HG02973 (cell line): ENCODE measurements around the gene IPMK.
A peak's percentile ranks its signal among the peaks of the same experiment; 100 is the strongest.
"Not testable (repeated sequence)": the region's sequence is repeated elsewhere in the genome, so short reads cannot be mapped to it uniquely, and the experiment has no call there.

Experiments used
- ATAC-seq: cut with Tn5 transposase; IDR thresholded peaks from one replicate; pipeline ENCODE4 v1.9.1; 2021; ENCODE audit warnings: moderate library complexity; ENCODE audit not compliant: unreplicated experiment

Gene IPMK

DNA sequence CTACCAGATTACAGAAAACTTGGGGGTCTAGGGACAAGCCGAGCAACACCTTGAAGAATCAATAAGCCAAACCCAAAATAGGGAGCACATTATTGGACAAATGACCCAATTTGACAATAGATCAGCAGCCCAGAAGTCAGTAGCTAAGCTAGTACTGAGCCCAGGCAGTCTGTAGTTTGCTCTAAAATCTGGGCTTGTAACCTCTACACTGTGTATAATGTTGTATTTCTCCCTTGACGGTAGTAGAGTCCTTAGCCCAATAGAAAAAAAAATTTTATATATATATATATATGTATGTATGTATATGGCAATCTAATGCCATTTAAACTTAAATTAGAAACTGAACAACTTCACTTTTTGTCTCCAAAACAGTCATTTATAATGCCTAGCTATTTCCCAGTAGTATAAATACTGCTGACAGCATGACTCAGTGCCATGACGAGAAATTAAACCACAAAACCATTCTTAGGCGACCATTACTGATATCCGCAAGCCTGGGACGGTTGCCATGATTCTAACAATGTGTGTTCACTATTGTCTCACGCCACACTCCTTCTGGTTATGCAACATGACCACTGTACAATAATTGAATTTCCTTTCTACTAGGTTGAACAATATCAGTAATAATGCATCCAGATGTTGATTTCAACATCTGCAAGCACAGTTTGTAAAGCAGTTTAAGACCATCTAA, 110.5 kb downstream of the IPMK start:
- ATAC-seq, result no peak

DNA sequence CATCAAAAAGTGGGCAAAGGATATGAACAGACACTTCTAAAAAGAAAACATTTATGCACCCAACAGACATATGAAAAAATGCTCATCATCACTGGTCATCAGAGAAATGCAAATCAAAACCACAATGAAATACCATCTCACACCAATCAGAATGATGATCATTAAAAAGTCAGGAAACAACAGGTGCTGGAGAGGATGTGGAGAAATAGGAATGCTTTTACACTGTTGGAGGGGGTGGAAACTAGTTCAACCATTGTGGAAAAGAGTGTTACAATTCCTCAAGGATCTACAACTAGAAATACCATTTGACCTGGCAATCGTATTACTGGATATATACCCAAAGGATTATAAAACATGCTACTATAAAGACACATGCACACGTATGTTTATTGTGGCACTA, 111.8 kb downstream of the IPMK start:
- ATAC-seq, result not testable (repeated sequence)

DNA sequence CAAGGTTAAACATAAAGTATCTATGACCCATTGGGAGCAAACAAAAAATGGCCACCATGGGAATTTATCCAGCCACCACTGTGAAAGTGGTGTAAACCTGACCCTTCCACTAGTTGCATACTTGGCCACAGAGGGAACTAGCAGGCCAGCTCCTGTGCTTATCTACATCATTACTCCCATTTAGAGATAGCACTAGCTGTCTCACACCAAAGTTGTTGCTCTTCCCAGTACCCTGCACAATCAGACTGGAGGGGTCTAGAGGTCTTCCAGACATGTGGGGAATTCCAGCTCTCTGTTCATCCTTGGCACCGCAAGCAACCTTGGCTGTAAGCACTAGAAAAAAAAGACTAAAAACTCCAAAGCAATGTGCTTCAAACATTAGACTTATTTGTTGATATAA, 113.9 kb downstream of the IPMK start:
- no peak for ATAC-seq

DNA sequence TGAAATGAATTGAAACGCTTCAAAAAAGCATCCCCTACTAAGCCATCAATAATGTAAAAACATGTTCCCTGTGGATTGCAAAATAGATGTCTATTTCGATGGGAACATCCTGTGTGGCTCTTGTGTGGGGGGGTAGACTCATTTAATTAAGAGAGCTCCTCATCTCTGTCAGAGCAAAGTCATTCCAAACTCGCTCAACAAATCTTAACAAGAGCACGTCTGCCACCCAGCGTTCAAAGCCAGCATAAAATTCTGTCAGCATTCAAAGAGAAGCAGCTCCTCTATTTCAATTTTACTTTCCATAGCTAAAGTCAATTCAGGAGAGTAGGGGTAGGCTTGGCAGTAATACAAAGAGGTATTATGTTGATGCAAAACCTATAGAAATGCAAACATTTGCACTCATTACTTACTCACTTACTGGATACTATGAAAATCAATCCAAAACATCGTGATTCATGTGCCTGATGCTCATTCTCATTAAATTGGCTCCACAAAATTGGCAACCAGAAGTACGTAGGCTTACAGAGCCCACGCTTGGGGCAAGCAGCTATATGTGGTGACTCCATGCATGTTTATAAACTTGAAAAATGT, 114.9 kb downstream of the IPMK start:
- ATAC-seq, result peak; percentile 67

DNA sequence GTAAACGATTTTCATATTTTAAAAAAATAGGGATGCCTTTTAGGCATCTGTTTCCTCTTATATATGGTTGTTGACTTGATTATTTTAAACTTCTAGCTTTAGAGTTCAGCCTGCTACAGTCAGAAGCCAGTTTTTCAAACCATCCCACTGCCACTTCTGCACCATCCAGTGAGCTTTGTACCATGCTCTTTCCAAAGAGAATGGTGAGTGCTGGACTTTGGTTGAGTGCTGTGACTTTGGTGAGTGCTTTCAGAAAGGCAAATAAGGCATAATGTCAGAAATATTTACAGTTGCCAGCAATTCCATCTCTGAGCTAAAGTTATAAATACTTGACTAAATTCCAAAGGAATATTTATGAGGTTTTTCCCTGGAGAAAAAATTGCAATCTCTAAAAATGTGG, 117.4 kb downstream of the IPMK start:
- no peak for ATAC-seq

DNA sequence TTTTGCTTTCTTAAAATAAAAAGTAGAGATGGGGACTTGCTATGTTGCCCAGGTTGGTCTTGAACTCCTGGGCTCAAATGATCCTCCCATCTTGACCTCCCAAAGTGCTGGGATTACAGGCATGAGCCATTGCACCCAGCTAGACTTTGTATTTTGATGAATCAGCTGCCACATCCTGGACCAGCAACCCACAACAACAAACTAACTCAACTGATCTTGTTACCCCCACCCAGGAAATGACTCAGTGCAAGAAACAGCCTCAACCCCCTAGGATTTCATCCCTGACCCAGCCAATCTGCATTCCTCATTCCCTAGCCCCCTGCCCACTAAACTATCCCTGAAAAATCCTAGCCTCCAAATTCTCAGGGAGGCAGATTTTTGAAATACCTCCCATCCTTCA, 123.8 kb downstream of the IPMK start:
- ATAC-seq, result no peak
